ENCODE measurements around the gene PCGF6.
A peak's percentile ranks its signal among the peaks of the same experiment; 100 is the strongest.

PCGF6 gene

DNA sequence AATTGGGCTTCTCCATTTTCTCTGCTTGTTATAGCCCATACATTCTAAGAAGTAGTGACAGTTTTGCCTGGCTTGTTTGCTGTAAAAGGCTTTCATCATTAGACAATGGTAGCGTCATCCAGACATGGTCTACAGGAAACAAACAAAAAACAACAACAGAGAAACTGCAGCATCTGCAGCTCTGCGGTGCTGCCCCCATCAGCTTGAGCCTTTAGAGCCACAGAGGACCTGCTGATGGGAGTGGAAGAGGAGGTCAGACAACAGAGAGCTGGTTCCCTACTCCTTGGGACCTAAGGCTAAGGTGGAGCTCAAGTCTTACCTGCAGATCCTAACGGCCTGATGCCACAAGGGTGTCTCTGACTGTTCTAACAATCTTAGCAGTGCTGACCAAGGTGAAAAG lies 70.9 kb downstream of the PCGF6 start:
- no peaks in the 10 kb centered on the region for H3K36me3 ChIP-seq (ENCODE audit: control insufficient read depth in 2 of 2, insufficient read depth in 1 of 2, low read length in 2 of 2)
- TF ChIP-seq, protein P1, sequence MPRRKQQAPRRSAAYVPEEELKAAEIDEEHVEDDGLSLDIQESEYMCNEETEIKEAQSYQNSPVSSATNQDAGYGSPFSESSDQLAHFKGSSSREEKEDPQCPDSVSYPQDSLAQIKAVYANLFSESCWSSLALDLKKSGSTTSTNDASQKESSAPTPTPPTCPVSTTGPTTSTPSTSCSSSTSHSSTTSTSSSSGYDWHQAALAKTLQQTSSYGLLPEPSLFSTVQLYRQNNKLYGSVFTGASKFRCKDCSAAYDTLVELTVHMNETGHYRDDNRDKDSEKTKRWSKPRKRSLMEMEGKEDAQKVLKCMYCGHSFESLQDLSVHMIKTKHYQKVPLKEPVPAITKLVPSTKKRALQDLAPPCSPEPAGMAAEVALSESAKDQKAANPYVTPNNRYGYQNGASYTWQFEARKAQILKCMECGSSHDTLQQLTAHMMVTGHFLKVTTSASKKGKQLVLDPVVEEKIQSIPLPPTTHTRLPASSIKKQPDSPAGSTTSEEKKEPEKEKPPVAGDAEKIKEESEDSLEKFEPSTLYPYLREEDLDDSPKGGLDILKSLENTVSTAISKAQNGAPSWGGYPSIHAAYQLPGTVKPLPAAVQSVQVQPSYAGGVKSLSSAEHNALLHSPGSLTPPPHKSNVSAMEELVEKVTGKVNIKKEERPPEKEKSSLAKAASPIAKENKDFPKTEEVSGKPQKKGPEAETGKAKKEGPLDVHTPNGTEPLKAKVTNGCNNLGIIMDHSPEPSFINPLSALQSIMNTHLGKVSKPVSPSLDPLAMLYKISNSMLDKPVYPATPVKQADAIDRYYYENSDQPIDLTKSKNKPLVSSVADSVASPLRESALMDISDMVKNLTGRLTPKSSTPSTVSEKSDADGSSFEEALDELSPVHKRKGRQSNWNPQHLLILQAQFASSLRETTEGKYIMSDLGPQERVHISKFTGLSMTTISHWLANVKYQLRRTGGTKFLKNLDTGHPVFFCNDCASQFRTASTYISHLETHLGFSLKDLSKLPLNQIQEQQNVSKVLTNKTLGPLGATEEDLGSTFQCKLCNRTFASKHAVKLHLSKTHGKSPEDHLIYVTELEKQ (tag by site-specific recombination; IDR thresholded peaks at IDR 0.05; ENCODE audit: borderline replicate concordance), result no peak
- H3K4me3 ChIP-seq (ENCODE audit: low read depth, low read length), result no peak overlapping the region
- no peak overlapping the region for H3K27ac ChIP-seq (ENCODE audit: extremely low read depth, low read depth, low read length)
- CTCF ChIA-PET, result interaction anchor here (1.3 kb wide), 1 partner anchor 37 kb away, joined by 3 read pairs; no protein-coding TSS in a partner anchor
- H3K4me1 ChIP-seq (ENCODE audit: control insufficient read depth, insufficient read depth, low read length), result peaks cover 10% of the 10 kb centered on the region
- no peaks in the 10 kb centered on the region for H3K9me3 ChIP-seq (ENCODE audit: control insufficient read depth, insufficient read depth, low read depth, low read length)
- POLR2A ChIA-PET, result interaction anchor here (1.1 kb wide), 1 partner anchor 13 kb away, joined by 3 read pairs; no protein-coding TSS in a partner anchor

DNA sequence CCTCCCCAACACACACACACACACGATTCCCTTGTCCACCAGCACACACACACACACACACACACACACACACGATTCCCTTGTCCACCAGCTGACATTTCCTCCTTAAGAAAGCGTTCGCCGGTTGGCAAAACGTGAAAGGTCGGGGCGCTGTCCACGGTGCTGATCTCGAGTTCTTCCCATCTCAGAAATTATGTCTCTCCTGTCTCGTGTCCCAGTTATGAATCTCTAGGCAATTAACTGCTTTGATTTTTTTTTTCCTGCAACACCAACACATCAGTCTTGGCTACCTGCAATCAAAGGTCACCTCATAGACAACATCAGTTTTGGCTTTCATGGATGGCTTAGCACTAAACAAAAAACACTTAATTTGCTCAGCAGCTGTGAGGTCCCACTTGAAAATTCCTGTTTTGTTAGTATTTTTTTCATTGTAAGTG lies 72.1 kb downstream of the PCGF6 start:
- Histone ChIP-seq H3K4me3 (ENCODE audit: low read depth, low read length) (no peak overlapping the region), H3K36me3 (ENCODE audit: control insufficient read depth in 2 of 2, insufficient read depth in 1 of 2, low read length in 2 of 2) (no peaks in the 10 kb centered on the region), H3K9me3 (ENCODE audit: control insufficient read depth, insufficient read depth, low read depth, low read length) (no peaks in the 10 kb centered on the region), H3K4me1 (ENCODE audit: control insufficient read depth, insufficient read depth, low read length) (peaks cover 10% of the 10 kb centered on the region), H3K27ac (ENCODE audit: extremely low read depth, low read depth, low read length) (no peak overlapping the region)
- ChIA-PET CTCF (interaction anchor here (0.7 to 1.3 kb wide), 2 partner anchors 17 to 36 kb away, joined by 3 read pairs; no protein-coding TSS in a partner anchor), POLR2A (interaction anchor here (0.6 kb wide), 1 partner anchor 219 kb away, joined by 3 read pairs; no protein-coding TSS in a partner anchor)
- TF ChIP-seq, protein P2, sequence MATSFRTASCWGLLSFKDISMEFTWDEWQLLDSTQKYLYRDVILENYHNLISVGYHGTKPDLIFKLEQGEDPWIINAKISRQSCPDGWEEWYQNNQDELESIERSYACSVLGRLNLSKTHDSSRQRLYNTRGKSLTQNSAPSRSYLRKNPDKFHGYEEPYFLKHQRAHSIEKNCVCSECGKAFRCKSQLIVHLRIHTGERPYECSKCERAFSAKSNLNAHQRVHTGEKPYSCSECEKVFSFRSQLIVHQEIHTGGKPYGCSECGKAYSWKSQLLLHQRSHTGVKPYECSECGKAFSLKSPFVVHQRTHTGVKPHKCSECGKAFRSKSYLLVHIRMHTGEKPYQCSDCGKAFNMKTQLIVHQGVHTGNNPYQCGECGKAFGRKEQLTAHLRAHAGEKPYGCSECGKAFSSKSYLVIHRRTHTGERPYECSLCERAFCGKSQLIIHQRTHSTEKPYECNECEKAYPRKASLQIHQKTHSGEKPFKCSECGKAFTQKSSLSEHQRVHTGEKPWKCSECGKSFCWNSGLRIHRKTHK (tag by site-specific recombination; IDR thresholded peaks at IDR 0.05), result no peak
- TF ChIP-seq ZNF837 (tag by site-specific recombination; IDR thresholded peaks at IDR 0.05) (no peak), ZNF558 (tag by site-specific recombination; IDR thresholded peaks at IDR 0.05) (no peak), ZNF658 (tag by site-specific recombination; IDR thresholded peaks at IDR 0.05) (no peak), ZNF214 (tag by site-specific recombination; IDR thresholded peaks at IDR 0.05; ENCODE audit: borderline replicate concordance) (no peak), IKZF3 (tag by site-specific recombination; IDR thresholded peaks at IDR 0.05) (no peak), ZNF121 (tag by site-specific recombination; IDR thresholded peaks at IDR 0.05) (no peak), ZNF223 (tag by site-specific recombination; IDR thresholded peaks at IDR 0.05) (no peak), ZFP3 (tag by site-specific recombination; IDR thresholded peaks at IDR 0.05; ENCODE audit: low read depth) (no peak), ZNF211 (tag by site-specific recombination; IDR thresholded peaks at IDR 0.05; ENCODE audit: low read depth) (no peak), ZFP37 (tag by site-specific recombination; IDR thresholded peaks at IDR 0.05) (no peak), ZNF548 (tag by site-specific recombination; IDR thresholded peaks at IDR 0.05) (no peak), MEIS1 (CRISPR knock-in tag; IDR thresholded peaks at IDR 0.05; ENCODE audit: borderline replicate concordance) (no peak), ZNF169 (tag by site-specific recombination; IDR thresholded peaks at IDR 0.05) (no peak), ZNF404 (tag by site-specific recombination; IDR thresholded peaks at IDR 0.05) (no peak), ZNF416 (tag by site-specific recombination; IDR thresholded peaks at IDR 0.05) (no peak), ZNF24 (tag by site-specific recombination; IDR thresholded peaks at IDR 0.05) (no peak), ZSCAN30 (tag by site-specific recombination; IDR thresholded peaks at IDR 0.05) (no peak), ZNF549 (tag by site-specific recombination; IDR thresholded peaks at IDR 0.05) (no peak), ZNF660 (tag by site-specific recombination; IDR thresholded peaks at IDR 0.05) (no peak), ZNF571 (tag by site-specific recombination; IDR thresholded peaks at IDR 0.05) (no peak)
- TF ChIP-seq, protein P3, sequence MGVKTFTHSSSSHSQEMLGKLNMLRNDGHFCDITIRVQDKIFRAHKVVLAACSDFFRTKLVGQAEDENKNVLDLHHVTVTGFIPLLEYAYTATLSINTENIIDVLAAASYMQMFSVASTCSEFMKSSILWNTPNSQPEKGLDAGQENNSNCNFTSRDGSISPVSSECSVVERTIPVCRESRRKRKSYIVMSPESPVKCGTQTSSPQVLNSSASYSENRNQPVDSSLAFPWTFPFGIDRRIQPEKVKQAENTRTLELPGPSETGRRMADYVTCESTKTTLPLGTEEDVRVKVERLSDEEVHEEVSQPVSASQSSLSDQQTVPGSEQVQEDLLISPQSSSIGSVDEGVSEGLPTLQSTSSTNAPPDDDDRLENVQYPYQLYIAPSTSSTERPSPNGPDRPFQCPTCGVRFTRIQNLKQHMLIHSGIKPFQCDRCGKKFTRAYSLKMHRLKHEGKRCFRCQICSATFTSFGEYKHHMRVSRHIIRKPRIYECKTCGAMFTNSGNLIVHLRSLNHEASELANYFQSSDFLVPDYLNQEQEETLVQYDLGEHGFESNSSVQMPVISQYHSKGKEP (tag by site-specific recombination; IDR thresholded peaks at IDR 0.05), result no peak
- TF ChIP-seq, protein P4, sequence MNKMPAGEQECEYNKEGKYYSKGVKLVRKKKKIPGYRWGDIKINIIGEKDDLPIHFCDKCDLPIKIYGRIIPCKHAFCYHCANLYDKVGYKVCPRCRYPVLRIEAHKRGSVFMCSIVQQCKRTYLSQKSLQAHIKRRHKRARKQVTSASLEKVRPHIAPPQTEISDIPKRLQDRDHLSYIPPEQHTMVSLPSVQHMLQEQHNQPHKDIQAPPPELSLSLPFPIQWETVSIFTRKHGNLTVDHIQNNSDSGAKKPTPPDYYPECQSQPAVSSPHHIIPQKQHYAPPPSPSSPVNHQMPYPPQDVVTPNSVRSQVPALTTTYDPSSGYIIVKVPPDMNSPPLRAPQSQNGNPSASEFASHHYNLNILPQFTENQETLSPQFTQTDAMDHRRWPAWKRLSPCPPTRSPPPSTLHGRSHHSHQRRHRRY (tag by site-specific recombination; IDR thresholded peaks at IDR 0.05), result no peak
- TF ChIP-seq, protein P5, sequence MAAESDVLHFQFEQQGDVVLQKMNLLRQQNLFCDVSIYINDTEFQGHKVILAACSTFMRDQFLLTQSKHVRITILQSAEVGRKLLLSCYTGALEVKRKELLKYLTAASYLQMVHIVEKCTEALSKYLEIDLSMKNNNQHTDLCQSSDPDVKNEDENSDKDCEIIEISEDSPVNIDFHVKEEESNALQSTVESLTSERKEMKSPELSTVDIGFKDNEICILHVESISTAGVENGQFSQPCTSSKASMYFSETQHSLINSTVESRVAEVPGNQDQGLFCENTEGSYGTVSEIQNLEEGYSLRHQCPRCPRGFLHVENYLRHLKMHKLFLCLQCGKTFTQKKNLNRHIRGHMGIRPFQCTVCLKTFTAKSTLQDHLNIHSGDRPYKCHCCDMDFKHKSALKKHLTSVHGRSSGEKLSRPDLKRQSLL (tag by site-specific recombination; IDR thresholded peaks at IDR 0.05), result no peak
- TF ChIP-seq, protein P6, sequence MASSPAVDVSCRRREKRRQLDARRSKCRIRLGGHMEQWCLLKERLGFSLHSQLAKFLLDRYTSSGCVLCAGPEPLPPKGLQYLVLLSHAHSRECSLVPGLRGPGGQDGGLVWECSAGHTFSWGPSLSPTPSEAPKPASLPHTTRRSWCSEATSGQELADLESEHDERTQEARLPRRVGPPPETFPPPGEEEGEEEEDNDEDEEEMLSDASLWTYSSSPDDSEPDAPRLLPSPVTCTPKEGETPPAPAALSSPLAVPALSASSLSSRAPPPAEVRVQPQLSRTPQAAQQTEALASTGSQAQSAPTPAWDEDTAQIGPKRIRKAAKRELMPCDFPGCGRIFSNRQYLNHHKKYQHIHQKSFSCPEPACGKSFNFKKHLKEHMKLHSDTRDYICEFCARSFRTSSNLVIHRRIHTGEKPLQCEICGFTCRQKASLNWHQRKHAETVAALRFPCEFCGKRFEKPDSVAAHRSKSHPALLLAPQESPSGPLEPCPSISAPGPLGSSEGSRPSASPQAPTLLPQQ (tag by site-specific recombination; IDR thresholded peaks at IDR 0.05), result peak; percentile 91
